ENCODE results near the gene KIF4B. TPM values are rescaled to one million over a fixed set of nuclear protein-coding genes. Genes with fewer than 3 reads are reported as not detected.

KIF4B gene
- polyA plus RNA-seq, 1 of the 3 experiments (the other 2 are of a cell fraction), result 0.02 TPM

- no peak overlapping the region for H3K4me2 ChIP-seq
- H3K27ac ChIP-seq (ENCODE audit: low read depth in 2 of 2, low read length in 1 of 2), result no peak overlapping the region
- no peak for DNase-seq
- peaks cover 0 to 5% of the 10 kb centered on the region in 2 experiments; a peak in 2 of 4 replicates for H3K4me1 ChIP-seq (ENCODE audit: control insufficient read depth in 1 of 2, insufficient read depth in 2 of 2, low read depth in 1 of 2, low read length in 1 of 2)
- no peaks in the 10 kb centered on the region for H3K9me2 ChIP-seq
- H3K36me3 ChIP-seq (replicated peaks in 1 of 2; ENCODE audit: control insufficient read depth in 1 of 2, insufficient read depth in 2 of 2, low read length in 1 of 2), result no peaks in the 10 kb centered on the region
- H4K20me1 ChIP-seq (ENCODE audit: insufficient read depth), result no peaks in the 10 kb centered on the region
- no peaks in the 10 kb centered on the region for H3F3A ChIP-seq (replicated peaks; ENCODE audit: insufficient read depth)
- no peak overlapping the region for H3K9ac ChIP-seq
- H3K4me3 ChIP-seq (ENCODE audit: low read depth in 2 of 2, low read length in 1 of 2), result no peak overlapping the region
- WGBS (ENCODE audit: low lambda C conversion rate), result 28% methylated on average over 4 of the region's 4 CpGs
- CTCF ChIA-PET, result no interaction called here
- POLR2A ChIA-PET, result no interaction called here
- no peaks in the 10 kb centered on the region for H3K79me2 ChIP-seq (ENCODE audit: insufficient read depth)
- no peak for TF ChIP-seq USF1 (IDR thresholded peaks at IDR 0.05; ENCODE audit: borderline replicate concordance, low read depth)
- no peak for TF ChIP-seq NRF1 (IDR thresholded peaks at IDR 0.05; ENCODE audit: low read depth, low read length)
- TF ChIP-seq RXRA (IDR thresholded peaks at IDR 0.05; ENCODE audit: borderline replicate concordance, low read depth), result no peak
- TF ChIP-seq FOXM1 (IDR thresholded peaks at IDR 0.05; ENCODE audit: low read depth), result no peak
- TF ChIP-seq CTCF (IDR thresholded peaks at IDR 0.05), result no peak
- no peak for TF ChIP-seq GABPA (IDR thresholded peaks at IDR 0.05; ENCODE audit: low read depth)
- no peak for TF ChIP-seq YY1 (IDR thresholded peaks at IDR 0.05; ENCODE audit: low read depth)
- TF ChIP-seq TAF1 (IDR thresholded peaks at IDR 0.05; ENCODE audit: borderline replicate concordance, low read depth, low read length), result no peak
- TF ChIP-seq SMC3 (IDR thresholded peaks at IDR 0.05; ENCODE audit: low read depth, low read length), result no peak
- TF ChIP-seq EZH2phosphoT487 (IDR thresholded peaks at IDR 0.05; ENCODE audit: borderline replicate concordance, low read depth), result no peak
- no peak for TF ChIP-seq PBX3 (IDR thresholded peaks at IDR 0.05)
- no peak for TF ChIP-seq FOSL2 (IDR thresholded peaks at IDR 0.05; ENCODE audit: borderline replicate concordance, low read depth)
- TF ChIP-seq MAX (IDR thresholded peaks at IDR 0.05; ENCODE audit: low read depth), result no peak
- TF ChIP-seq REST (IDR thresholded peaks at IDR 0.05; ENCODE audit: low read depth, low read length), result no peak
- no peak for TF ChIP-seq RFX5 (IDR thresholded peaks at IDR 0.05; ENCODE audit: low read length)
- no peak for TF ChIP-seq ELF1 (IDR thresholded peaks at IDR 0.05)
- TF ChIP-seq RAD21 (IDR thresholded peaks at IDR 0.05; ENCODE audit: low read length), result no peak
- TF ChIP-seq NFIC (IDR thresholded peaks at IDR 0.05; ENCODE audit: borderline replicate concordance), result no peak
- no peak overlapping the region for H2AFZ ChIP-seq (ENCODE audit: low read depth)
- no peaks in the 10 kb centered on the region for H3K9me3 ChIP-seq
- H3K27me3 ChIP-seq (ENCODE audit: insufficient read depth), result no peaks in the 10 kb centered on the region
These were observed 39.0 kb downstream of the KIF4B start for GRCh38 chr5:155052532-155052931.
